HFF-Myc (cell line): ENCODE results near the gene HDC.

Source experiments
- DNase-seq: peaks from one replicate; pipeline ENCODE4 v3.0.0-alpha.2; 2011; ENCODE audit warnings: low read depth; ENCODE audit errors: extremely low read depth
- H3K4me3 ChIP-seq: replicated peaks from 2 replicates; pipeline ENCODE4 v1.5.1; 2011; ENCODE audit warnings: low read depth, mild to moderate bottlenecking, control low read depth, low read length
- TF ChIP-seq, protein P1 (sequence below): IDR thresholded peaks from 2 replicates; pipeline ENCODE4 v1.5.1; 2012; ENCODE audit warnings: mild to moderate bottlenecking, low read depth, low read length, control low read depth; ENCODE audit errors: missing control alignments

Gene HDC

GRCh38 chr15:50219820-50220219, 45.7 kb downstream of the HDC start:
- H3K4me3 ChIP-seq, result no peak overlapping the region
- TF ChIP-seq, protein P1, sequence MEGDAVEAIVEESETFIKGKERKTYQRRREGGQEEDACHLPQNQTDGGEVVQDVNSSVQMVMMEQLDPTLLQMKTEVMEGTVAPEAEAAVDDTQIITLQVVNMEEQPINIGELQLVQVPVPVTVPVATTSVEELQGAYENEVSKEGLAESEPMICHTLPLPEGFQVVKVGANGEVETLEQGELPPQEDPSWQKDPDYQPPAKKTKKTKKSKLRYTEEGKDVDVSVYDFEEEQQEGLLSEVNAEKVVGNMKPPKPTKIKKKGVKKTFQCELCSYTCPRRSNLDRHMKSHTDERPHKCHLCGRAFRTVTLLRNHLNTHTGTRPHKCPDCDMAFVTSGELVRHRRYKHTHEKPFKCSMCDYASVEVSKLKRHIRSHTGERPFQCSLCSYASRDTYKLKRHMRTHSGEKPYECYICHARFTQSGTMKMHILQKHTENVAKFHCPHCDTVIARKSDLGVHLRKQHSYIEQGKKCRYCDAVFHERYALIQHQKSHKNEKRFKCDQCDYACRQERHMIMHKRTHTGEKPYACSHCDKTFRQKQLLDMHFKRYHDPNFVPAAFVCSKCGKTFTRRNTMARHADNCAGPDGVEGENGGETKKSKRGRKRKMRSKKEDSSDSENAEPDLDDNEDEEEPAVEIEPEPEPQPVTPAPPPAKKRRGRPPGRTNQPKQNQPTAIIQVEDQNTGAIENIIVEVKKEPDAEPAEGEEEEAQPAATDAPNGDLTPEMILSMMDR, result no peak
- no peak for DNase-seq

DNA sequence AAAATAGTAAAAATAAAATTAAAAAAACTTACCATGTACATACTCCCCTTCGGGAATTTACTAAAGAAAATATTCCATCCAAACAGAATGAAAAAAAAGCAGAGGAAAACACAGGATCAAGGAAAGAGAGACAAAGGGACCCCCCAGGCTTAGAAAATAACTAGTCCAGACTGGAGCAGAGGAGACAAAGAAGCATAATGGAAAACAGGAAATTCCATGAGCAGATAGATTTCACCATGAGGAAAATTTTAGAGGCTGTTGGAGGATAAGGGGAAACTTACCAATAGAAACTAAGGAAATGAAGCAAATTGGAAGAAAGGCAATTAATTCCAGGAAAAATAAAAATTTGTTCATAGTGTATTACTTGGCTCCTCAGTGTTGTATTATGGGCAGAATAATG, 46.8 kb downstream of the HDC start:
- no peak overlapping the region for H3K4me3 ChIP-seq
- TF ChIP-seq, protein P1, result no peak
- DNase-seq, result no peak

- no peak overlapping the region for H3K4me3 ChIP-seq
- DNase-seq, result no peak
- TF ChIP-seq, protein P1, result no peak
Observed at GRCh38 chr15:50218291-50218690, 47.2 kb downstream of the HDC start.

DNA sequence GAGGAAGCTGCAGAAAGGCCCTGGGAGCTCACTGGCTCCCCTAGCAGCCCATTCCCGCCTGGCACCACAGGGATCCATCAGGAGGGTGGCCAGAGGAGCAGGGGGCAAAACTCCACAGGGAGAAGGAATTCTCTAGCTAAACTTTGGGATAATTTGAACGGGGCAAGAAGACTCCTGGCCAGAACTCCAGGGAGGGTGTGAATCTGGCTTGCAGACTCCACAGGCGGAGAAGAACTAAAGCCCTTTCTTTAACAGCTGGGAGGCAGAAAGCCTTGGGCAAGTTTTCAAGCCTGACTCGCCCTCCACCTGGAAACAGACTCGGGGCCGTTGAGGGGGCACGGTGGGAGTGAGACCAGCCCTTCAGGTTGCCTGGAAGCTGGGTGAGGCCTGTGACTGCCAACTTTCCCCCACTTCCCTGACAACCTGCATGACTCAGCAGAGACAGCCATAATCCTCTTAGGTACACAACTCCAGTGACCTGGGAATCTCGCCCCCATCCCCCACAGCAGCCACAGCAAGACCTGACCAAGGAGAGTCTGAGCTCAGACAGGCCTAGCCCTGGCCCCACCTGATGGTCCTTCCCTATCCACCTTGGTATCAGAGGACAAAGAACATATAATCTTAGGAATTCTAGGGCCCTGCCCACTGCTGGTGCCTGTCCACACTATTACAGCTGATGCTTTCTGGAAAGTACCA, 54.9 kb downstream of the HDC start:
- H3K4me3 ChIP-seq, result no peak overlapping the region
- no peak for DNase-seq
- TF ChIP-seq, protein P1, result no peak

- TF ChIP-seq, protein P1, result no peak
- no peak overlapping the region for H3K4me3 ChIP-seq
- no peak for DNase-seq
Observed at GRCh38 chr15:50209809-50210208, 55.7 kb downstream of the HDC start.

- TF ChIP-seq, protein P1, result no peak
- H3K4me3 ChIP-seq, result no peak overlapping the region
- DNase-seq, result no peak
Observed at GRCh38 chr15:50206020-50206419, 59.5 kb downstream of the HDC start.

DNA sequence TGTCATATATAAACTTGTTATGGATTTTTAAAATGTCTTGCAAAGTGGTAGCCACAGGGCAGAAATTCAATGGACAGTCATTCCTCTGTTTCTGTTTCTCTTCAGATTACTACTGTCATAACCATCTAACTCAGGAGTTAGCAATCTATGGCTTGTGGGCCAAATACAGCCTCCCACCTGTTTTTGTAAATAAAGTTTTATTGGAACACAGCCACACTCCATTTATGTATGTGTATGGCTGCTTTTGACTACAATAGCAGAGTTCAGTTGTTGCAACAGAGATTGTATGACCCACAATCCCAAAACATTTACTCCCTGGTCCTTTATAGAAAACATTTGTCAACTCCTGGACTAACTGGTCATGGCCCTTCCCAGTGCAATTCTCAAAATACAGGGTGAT, 63.5 kb downstream of the HDC start:
- no peak for DNase-seq
- no peak overlapping the region for H3K4me3 ChIP-seq
- TF ChIP-seq, protein P1, result no peak
